ENCODE measurements around the gene HRAS. TPM values are rescaled to one million over a fixed set of nuclear protein-coding genes. Genes with fewer than 3 reads are reported as not detected.

Gene HRAS
- total RNA-seq, 1 experiment from 2014 or later = 104 TPM

GRCh38 chr11:501001-501682 is 34.2 kb downstream of the HRAS start:
- Histone ChIP-seq H3K27me3 (ENCODE audit: insufficient read depth, low read length) (no peaks in the 10 kb centered on the region), H4K20me1 (ENCODE audit: insufficient read depth) (no peaks in the 10 kb centered on the region), H3K36me3 (ENCODE audit: control insufficient read depth in 1 of 2, insufficient read depth in 2 of 2, low read length in 2 of 2) (peaks cover 16 to 26% of the 10 kb centered on the region in 2 experiments), H3K27ac (ENCODE audit: low read depth, low read length) (no peak overlapping the region), H3K9me3 (ENCODE audit: control insufficient read depth in 1 of 2, insufficient read depth in 1 of 2, low read depth in 1 of 2, low read length in 2 of 2) (no peaks in the 10 kb centered on the region), H3K4me3 (replicated peaks in 1 of 2; ENCODE audit: low read depth in 1 of 2, low read length in 2 of 2) (no peak overlapping the region), H3K4me1 (ENCODE audit: control insufficient read depth in 1 of 2, insufficient read depth in 2 of 2, low read length in 2 of 2) (peaks cover 6 to 13% of the 10 kb centered on the region in 2 experiments; a peak in 3 of 4 replicates), H2AFZ (ENCODE audit: low read depth, low read length, poor library complexity, severe bottlenecking) (no peak overlapping the region), H3K79me2 (ENCODE audit: insufficient read depth, low read length) (peaks cover 33% of the 10 kb centered on the region), H3K4me2 (ENCODE audit: low read length) (no peak overlapping the region), H3K9me2 (ENCODE audit: insufficient read depth) (no peaks in the 10 kb centered on the region), H3K9ac (ENCODE audit: low read length) (no peak overlapping the region)
- intact Hi-C loops (cut with micrococcal nuclease) = no loop called here
- TF ChIP-seq CEBPB (IDR thresholded peaks at IDR 0.05; ENCODE audit: low read depth) (no peak), ZNF274 (IDR thresholded peaks at IDR 0.05; ENCODE audit: low read depth, low read length) (no peak), EGR1 (IDR thresholded peaks at IDR 0.05; ENCODE audit: low read depth) (no peak), JUND (IDR thresholded peaks at IDR 0.05) (no peak)
- ATAC-seq (no peak), DNase-seq (ENCODE audit: low read depth, low spot score) (no peak)
- ChIA-PET CTCF (no interaction called here), RAD21 (ENCODE audit: low non-redundant PET in 1 of 2, low total read pairs in 2 of 2, uncharacterized antibody in 2 of 2, unreplicated experiment in 2 of 2) (no interaction called here), POLR2A (interaction anchor here (0.6 kb wide), 1 partner anchor 35 kb away, joined by 3 read pairs; no protein-coding TSS in a partner anchor)
- BruUV-seq (replicated peaks) = no TSS peak

- no peak overlapping the region for H3K4me2 ChIP-seq (ENCODE audit: low read length)
- ATAC-seq (no peak), DNase-seq (ENCODE audit: low read depth, low spot score) (no peak)
- peaks cover 16% of the 10 kb centered on the region; the same call in 1 of the 2 replicates for H3K79me2 ChIP-seq (ENCODE audit: insufficient read depth, low read length)
- H3K9ac ChIP-seq (ENCODE audit: low read length) = no peak overlapping the region
- peaks cover 16 to 26% of the 10 kb centered on the region in 2 experiments for H3K36me3 ChIP-seq (ENCODE audit: control insufficient read depth in 1 of 2, insufficient read depth in 2 of 2, low read length in 2 of 2)
- TF ChIP-seq RAD21 (IDR thresholded peaks at IDR 0.05; ENCODE audit: low read depth) (no peak), TCF7L2 (IDR thresholded peaks at IDR 0.05; ENCODE audit: borderline replicate concordance, extremely low read depth, insufficient read depth, insufficient read length) (no peak), YY1 (IDR thresholded peaks at IDR 0.05; ENCODE audit: extremely low read depth, insufficient replicate concordance, low read depth, low read length) (no peak)
- BruUV-seq (replicated peaks) = no TSS peak
- ChIA-PET POLR2A (no interaction called here), CTCF (no interaction called here), RAD21 (ENCODE audit: low non-redundant PET in 1 of 2, low total read pairs in 2 of 2, uncharacterized antibody in 2 of 2, unreplicated experiment in 2 of 2) (no interaction called here)
- no peak overlapping the region for H2AFZ ChIP-seq (ENCODE audit: low read depth, low read length, poor library complexity, severe bottlenecking)
- no peaks in the 10 kb centered on the region for H3K4me1 ChIP-seq (ENCODE audit: control insufficient read depth in 1 of 2, insufficient read depth in 2 of 2, low read length in 2 of 2)
- no peaks in the 10 kb centered on the region for H4K20me1 ChIP-seq (ENCODE audit: insufficient read depth)
- no peak overlapping the region for H3K4me3 ChIP-seq (replicated peaks in 1 of 2; ENCODE audit: low read depth in 1 of 2, low read length in 2 of 2)
- no peaks in the 10 kb centered on the region for H3K9me3 ChIP-seq (ENCODE audit: control insufficient read depth in 1 of 2, insufficient read depth in 1 of 2, low read depth in 1 of 2, low read length in 2 of 2)
- no peak overlapping the region for H3K27ac ChIP-seq (ENCODE audit: low read depth, low read length)
- no peaks in the 10 kb centered on the region for H3K9me2 ChIP-seq (ENCODE audit: insufficient read depth)
- no peaks in the 10 kb centered on the region for H3K27me3 ChIP-seq (ENCODE audit: insufficient read depth, low read length)
- intact Hi-C loops (cut with micrococcal nuclease) = no loop called here
Observed at GRCh38 chr11:499201-500076, 35.9 kb downstream of the HRAS start.

Data from HCT116 (cell line).